AG10803 (cell line): Measurements from ENCODE around the gene ALK.

Experiments used
- DNase-seq: peaks from one replicate; pipeline ENCODE4 v3.0.0; 2010; ENCODE audit warnings: low read depth
- H3K4me3 ChIP-seq: 2 replicates; pipeline ENCODE4 v1.5.1; 2011; ENCODE audit warnings: mild to moderate bottlenecking, low read length, control low read depth
- CTCF ChIP-seq: conservative IDR thresholded peaks from 2 replicates; pipeline ENCODE4 v1.5.1; 2011; ENCODE audit warnings: mild to moderate bottlenecking, low read length, control low read depth, inconsistent platforms

ALK gene

DNA sequence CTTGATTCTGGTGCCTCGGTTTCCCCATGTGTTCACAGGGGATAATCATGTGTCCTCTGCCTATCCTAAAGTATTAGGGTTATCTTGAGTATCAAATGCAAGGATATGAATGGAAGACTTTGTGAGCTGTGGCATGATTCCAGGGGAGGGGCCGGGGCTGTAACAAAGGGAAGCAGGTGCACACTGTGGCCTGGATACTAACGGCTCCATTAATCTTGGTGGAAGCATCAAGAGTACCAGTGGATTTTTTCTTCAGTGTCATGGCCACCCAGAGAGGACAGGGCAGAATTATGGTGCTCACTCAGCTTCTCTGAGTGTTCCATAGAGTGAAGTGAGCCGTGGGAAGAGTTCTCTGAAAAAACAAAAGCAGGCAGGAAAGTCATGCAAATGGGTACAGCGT is 320.1 kb downstream of the ALK start:
- no peak overlapping the region for H3K4me3 ChIP-seq
- no peak for TF ChIP-seq CTCF
- DNase-seq: no peak

DNA sequence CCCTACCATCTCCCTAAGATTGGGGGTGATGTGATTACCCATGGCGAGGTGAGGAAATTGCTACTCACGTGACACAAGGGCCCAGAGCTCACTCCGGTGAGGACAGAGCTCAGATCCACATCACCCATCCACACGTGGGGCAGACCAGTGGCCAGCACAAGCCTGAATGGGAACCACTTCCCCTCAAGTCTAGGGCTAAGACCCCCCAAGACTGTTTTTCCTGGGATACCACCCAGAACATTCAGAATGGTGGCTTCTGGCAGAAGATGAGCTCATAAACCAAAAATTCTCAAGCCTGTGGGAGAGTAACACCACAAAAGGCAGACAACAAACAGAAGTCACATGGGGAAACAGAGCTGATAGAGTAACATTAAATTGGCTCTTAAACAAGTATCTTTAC is 321.4 kb downstream of the ALK start:
- H3K4me3 ChIP-seq: no peak overlapping the region
- TF ChIP-seq CTCF: no peak
- DNase-seq: no peak

DNA sequence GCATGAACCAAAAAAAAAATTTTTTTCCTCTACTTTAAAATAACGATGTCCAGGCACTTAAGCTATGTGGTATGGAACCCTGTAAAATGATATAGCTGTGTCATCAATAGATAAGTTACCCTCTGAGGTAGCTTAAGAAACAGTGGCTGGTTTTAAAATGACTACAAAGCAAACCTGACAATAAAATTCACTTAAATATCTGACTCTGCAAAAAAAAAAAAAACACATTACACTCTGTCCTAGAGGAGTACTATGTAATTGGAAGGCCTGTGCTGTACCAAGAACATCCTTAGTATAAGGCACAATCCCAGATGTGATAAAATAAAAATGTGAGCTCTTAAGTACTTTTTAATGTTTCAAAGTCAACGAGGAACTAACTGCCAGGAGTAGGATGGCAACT is 322.4 kb downstream of the ALK start:
- H3K4me3 ChIP-seq: no peak overlapping the region

GRCh38 chr2:29597035-29597434 is 324.4 kb downstream of the ALK start:
- no peak for TF ChIP-seq CTCF
- H3K4me3 ChIP-seq: no peak overlapping the region
- DNase-seq: no peak

More for the DNA sequence above, 322.4 kb downstream of the ALK start:
- DNase-seq: no peak
- TF ChIP-seq CTCF: no peak

GRCh38 chr2:29596584-29596983 is 324.8 kb downstream of the ALK start:
- H3K4me3 ChIP-seq: no peak overlapping the region
- no peak for TF ChIP-seq CTCF
- no peak for DNase-seq

- no peak for DNase-seq
- TF ChIP-seq CTCF: no peak
- no peak overlapping the region for H3K4me3 ChIP-seq
These were observed 329.8 kb downstream of the ALK start for GRCh38 chr2:29591600-29591999.

GRCh38 chr2:29590211-29590610 is 331.2 kb downstream of the ALK start:
- no peak for DNase-seq
- TF ChIP-seq CTCF: no peak
- no peak overlapping the region for H3K4me3 ChIP-seq
